Erythroblast (primary cell): ENCODE measurements around the gene CSPG5.

Experiments used
- DNase-seq, 2 experiments: peaks; one replicate each; lab custom pipeline; 2025; lab: John Stamatoyannopoulos, UW
- GATA1 ChIP-seq: IDR thresholded peaks from 2 replicates; pipeline ENCODE4 v1.6.1; 2011; ENCODE audit warnings: low read depth, mild to moderate bottlenecking, control low read depth, low read length, moderate library complexity
- POLR2A ChIP-seq: IDR thresholded peaks from 2 replicates; pipeline ENCODE4 v1.6.1; 2011; ENCODE audit warnings: mild to moderate bottlenecking, low read length

Gene CSPG5

GRCh38 chr3:47603332-47603731 lies 24.7 kb upstream of the CSPG5 start:
- no peak for DNase-seq
- TF ChIP-seq POLR2A (no peak), GATA1 (no peak)

DNA sequence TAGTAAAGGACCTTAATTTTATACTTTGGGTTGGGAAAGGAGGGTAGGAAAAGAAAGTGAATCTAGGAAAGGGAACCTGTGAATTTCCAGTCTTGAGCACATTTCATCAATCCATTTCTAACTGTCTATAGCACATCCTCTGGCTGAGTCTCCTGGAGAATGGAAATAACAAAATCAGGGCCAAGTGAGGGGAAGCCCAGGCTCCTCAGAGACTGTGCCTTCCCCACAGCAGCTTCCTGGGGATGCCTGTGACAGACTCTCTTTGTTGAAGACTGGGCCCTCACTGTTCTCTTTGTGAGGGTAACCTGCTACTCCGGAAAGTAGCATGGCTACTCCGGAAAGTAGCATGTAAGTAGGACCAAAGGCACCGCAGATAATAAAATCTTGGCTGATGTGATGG lies 22.6 kb upstream of the CSPG5 start:
- no peak for DNase-seq
- TF ChIP-seq GATA1: no peak

DNA sequence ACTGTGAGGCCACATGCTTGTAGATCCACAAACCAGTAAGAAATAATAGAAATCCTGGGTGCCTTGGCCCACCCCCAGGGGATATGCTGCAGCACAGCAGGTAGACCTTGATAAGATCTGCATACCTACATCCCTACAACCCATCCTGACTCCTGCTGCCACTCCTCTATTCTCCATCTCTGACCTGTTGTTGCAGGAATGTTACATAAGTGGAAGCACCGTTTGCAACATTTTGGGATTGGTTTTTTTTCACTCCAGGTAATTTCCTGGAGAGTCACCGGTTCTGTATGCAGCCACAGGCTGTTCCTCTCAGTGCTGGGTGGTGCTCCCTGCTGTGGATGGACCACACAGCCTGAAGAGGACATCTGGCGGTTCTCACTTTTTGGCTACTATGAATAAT lies 16.1 kb upstream of the CSPG5 start:
- DNase-seq: no peak
- TF ChIP-seq GATA1: no peak
- no peak for TF ChIP-seq POLR2A

DNA sequence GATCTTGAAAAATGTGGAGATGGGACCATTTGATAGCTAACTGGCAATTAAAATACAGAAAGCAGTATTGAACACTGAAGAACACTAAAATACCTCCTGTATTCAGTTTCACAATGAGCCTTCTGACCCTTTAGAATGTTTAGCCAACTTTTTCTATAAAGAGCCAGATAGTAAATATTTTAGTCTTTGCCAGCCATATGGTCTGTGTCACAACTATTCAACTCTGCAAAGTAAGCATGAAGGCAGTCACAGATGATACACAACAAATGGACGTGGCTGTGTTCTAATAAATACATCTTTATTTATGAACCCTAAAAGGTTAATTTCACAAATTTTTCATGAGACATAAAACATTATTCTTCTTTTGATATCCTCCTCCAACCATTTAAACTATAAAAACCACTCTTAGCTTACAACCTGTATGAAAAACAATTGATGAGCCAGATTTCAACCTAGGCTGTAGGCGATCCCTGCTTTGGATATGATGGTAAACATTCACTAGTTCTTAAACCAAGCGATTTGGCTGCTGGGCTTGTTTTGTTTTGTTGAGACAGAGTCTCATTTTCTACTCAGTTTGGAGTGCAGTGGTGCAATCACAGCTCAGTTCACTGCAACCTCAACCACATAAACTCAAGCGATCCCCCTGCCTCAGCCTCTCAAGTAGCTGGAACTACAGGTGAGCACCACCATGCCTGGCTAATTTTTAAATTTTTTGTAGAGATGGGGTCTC lies 13.6 kb upstream of the CSPG5 start:
- TF ChIP-seq POLR2A (no peak), GATA1 (no peak)
- DNase-seq: no peak

DNA sequence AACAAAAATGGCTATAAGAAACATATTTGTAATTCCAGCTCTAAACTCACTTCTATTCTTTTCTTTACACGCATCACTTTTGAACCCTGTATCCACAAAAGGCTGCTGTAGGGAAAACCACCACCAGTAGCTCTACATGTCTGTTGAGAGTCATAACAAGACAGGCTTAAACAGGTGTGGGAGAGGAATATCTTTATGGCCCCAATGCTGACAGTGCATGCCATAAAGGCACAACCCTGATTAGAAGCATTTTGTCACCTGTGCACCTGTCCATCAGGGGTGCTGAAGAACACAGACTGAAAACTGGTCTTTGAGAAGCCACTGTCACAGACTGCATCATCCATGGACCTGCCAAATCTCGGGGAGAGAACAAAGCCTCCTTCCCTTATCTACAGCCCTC lies 11.6 kb upstream of the CSPG5 start:
- no peak for TF ChIP-seq POLR2A
- TF ChIP-seq GATA1: no peak
- no peak for DNase-seq

DNA sequence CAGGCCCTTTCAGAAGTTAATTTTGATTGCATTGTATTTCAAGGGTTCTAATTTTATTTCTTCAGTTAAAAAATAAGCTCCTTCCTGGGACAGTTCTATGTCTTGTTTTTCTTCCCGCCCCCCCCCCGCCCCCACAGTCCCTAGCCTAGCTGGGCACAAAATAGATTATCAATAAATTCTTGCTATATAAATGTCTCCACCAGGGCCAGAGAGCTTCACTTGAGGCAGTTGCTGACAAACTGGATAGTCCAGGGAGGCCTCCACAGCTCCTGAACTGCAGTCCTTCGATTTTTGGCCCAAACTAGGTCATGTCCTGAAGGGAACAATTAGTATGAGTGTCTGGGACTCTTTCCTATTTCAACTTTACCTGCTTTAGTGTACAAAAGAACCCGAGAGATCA lies 9.9 kb upstream of the CSPG5 start:
- DNase-seq: no peak
- TF ChIP-seq POLR2A: no peak

DNA sequence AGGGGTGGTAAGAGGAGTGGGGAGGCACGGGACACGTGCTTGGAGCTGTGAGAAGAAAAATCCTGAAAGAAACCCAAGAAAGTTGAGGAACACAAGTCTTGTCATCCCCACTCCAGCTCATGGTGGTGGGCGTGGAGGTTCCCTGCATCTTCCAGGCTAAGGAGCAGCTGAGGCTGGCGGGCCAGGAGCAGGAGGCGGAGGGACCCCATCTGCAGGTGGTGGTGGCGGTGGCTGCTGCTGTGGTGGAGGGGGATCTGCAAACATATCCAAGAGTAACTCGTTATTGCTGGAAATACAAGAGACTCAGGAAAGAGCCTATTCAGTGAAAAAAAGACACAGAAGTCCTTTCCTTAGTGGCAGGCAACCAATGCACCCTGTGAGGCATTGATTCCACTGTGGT lies 9.4 kb upstream of the CSPG5 start:
- DNase-seq: no peak
- TF ChIP-seq POLR2A: no peak
- TF ChIP-seq GATA1: no peak

- no peak for DNase-seq
- TF ChIP-seq GATA1 (no peak), POLR2A (no peak)
These were observed 8.1 kb upstream of the CSPG5 start for GRCh38 chr3:47586746-47587145.

DNA sequence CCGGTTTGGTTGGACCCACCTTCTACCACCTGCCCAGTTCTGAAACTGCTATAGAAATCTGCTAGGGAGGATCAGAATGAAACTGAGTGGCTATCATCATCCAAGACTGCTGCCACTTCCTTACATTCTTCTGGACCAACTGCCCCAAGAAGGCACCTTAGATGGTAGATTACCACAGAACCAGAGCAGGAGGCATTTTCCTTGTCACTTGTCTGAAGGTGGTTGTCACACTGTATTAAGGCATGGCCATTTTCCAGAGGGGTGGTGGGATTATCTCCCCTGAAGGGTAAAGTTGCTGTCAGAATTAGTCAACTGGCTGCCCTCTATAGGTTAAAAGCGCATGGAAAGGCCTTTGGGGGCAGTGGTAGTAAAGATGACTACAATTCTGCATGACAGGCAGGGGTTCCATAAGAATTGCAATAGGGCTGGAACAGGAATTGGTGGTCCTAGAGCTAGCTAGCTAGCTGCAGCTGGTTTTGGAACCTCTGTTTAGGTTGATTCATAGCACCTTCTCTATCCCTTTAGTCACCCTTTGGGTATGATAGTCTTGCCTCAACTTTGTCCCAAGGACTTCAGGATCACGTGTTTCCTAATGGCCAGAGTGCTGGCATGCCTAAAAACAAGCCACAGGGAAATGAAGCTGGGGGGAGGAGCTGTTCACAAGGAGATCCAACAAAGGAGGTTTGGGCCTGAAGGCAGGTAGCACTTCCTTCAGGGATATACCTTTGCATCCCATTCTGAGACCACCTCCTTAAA lies 4.8 kb upstream of the CSPG5 start:
- no peak for DNase-seq
- TF ChIP-seq GATA1 (no peak), POLR2A (no peak)

DNA sequence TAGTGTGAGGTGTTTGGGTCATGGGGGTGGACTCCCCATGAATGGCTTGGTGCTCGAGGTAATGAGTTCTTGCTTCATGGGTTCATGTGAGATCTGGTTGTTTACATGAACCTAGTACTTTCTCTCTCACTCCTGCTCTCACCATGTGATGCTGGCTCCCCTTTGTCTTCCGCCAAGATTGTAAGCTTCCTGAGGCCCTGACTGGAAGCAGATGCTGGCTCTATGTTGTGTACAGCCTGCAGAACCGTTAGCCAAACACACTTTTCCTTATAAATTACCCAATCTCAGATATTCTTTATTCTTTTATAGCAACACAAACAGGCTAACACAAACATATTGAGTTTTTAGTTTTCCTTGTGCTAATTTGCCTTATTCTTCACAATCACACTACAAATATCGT lies 3.2 kb upstream of the CSPG5 start:
- no peak for DNase-seq
- no peak for TF ChIP-seq POLR2A

DNA sequence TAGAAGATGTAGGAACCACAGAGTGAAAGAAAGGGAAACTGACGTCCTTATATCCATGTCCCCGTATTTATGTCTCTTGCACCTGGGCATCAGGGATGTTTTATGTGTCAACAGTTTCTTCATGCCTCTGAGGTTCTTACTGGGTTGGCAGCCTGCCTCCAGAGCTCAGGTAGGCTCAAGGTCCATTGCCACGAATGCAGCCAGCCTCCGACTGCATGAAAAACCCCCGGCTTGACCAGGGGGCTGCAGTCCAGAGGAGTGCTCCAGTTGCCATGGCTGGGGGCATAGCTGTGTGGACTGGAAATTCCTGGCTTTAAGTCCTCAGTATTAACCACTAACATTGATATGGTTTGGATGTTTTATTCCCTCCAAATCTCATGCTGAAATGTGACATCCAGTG lies 2.8 kb upstream of the CSPG5 start:
- TF ChIP-seq GATA1 (no peak), POLR2A (no peak)
- DNase-seq: no peak

GRCh38 chr3:47580481-47580880 lies 1.8 kb upstream of the CSPG5 start:
- TF ChIP-seq POLR2A (no peak), GATA1 (no peak)
- no peak for DNase-seq

GRCh38 chr3:47579875-47580274 lies 1.2 kb upstream of the CSPG5 start:
- no peak for TF ChIP-seq POLR2A
- TF ChIP-seq GATA1: no peak
- no peak for DNase-seq

GRCh38 chr3:47578119-47578632 lies 489 bp downstream of the CSPG5 start:
- TF ChIP-seq POLR2A (no peak), GATA1 (no peak)
- DNase-seq: peak; percentile 78 to 80
